HepG2 (cell line): ENCODE data around the gene GOLGA8K.
"Not testable (repeated sequence)": the region's sequence is repeated elsewhere in the genome, so short reads cannot be mapped to it uniquely, and the experiment has no call there.

Source experiments
- GABPA ChIP-seq, 2 experiments: IDR thresholded peaks; 2 replicates each; pipeline ENCODE4 v1.6.1; 2011 to 2016; ENCODE audit warnings: low read depth in 2 of 2, low read length in 1 of 2, missing biosample characterization in 1 of 2, missing genetic modification characterization in 1 of 2
- MXD1 ChIP-seq: sonication (generic); formaldehyde crosslinking; IDR thresholded peaks from 2 replicates; pipeline ENCODE4 v1.4.0; 2020; ENCODE audit warnings: mild to moderate bottlenecking, missing genetic modification reagents
- MXD4 ChIP-seq: IDR thresholded peaks from 2 replicates; pipeline ENCODE4 v1.6.1; 2016; ENCODE audit warnings: mild to moderate bottlenecking, missing biosample characterization, missing genetic modification reagents
- NCOA2 ChIP-seq: sonication (generic); formaldehyde crosslinking; IDR thresholded peaks from 2 replicates; pipeline ENCODE4 v1.8.0; 2022; ENCODE audit warnings: inconsistent platforms
- TF ChIP-seq, protein P1 (sequence below): sonication (generic); formaldehyde crosslinking; IDR thresholded peaks from 2 replicates; pipeline ENCODE4 v1.8.0; 2022; ENCODE audit warnings: mild to moderate bottlenecking, missing genetic modification reagents; ENCODE audit not compliant: insufficient replicate concordance
- TF ChIP-seq, protein P2 (sequence below), 2 experiments: fragments of 450-650 bp in 1 of 2; sonication (generic) in 1 of 2; formaldehyde crosslinking in 1 of 2; IDR thresholded peaks; 2 replicates each; pipeline versions ENCODE4 v1.6.1 to v1.8.0; 2016 to 2022; ENCODE audit warnings: antibody characterized with exemption in 1 of 2, mild to moderate bottlenecking in 1 of 2, missing genetic modification reagents in 1 of 2

- not testable (repeated sequence) for TF ChIP-seq NCOA2 (CRISPR knock-in tag); GABPA (IDR thresholded peaks at IDR 0.05; ENCODE audit: low read depth, low read length); GABPA (CRISPR knock-in tag; IDR thresholded peaks at IDR 0.05; ENCODE audit: low read depth); MXD4 (CRISPR knock-in tag); MXD1 (CRISPR knock-in tag)
- TF ChIP-seq, protein P1, sequence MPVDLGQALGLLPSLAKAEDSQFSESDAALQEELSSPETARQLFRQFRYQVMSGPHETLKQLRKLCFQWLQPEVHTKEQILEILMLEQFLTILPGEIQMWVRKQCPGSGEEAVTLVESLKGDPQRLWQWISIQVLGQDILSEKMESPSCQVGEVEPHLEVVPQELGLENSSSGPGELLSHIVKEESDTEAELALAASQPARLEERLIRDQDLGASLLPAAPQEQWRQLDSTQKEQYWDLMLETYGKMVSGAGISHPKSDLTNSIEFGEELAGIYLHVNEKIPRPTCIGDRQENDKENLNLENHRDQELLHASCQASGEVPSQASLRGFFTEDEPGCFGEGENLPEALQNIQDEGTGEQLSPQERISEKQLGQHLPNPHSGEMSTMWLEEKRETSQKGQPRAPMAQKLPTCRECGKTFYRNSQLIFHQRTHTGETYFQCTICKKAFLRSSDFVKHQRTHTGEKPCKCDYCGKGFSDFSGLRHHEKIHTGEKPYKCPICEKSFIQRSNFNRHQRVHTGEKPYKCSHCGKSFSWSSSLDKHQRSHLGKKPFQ, result not testable (repeated sequence)
- TF ChIP-seq, protein P2, sequence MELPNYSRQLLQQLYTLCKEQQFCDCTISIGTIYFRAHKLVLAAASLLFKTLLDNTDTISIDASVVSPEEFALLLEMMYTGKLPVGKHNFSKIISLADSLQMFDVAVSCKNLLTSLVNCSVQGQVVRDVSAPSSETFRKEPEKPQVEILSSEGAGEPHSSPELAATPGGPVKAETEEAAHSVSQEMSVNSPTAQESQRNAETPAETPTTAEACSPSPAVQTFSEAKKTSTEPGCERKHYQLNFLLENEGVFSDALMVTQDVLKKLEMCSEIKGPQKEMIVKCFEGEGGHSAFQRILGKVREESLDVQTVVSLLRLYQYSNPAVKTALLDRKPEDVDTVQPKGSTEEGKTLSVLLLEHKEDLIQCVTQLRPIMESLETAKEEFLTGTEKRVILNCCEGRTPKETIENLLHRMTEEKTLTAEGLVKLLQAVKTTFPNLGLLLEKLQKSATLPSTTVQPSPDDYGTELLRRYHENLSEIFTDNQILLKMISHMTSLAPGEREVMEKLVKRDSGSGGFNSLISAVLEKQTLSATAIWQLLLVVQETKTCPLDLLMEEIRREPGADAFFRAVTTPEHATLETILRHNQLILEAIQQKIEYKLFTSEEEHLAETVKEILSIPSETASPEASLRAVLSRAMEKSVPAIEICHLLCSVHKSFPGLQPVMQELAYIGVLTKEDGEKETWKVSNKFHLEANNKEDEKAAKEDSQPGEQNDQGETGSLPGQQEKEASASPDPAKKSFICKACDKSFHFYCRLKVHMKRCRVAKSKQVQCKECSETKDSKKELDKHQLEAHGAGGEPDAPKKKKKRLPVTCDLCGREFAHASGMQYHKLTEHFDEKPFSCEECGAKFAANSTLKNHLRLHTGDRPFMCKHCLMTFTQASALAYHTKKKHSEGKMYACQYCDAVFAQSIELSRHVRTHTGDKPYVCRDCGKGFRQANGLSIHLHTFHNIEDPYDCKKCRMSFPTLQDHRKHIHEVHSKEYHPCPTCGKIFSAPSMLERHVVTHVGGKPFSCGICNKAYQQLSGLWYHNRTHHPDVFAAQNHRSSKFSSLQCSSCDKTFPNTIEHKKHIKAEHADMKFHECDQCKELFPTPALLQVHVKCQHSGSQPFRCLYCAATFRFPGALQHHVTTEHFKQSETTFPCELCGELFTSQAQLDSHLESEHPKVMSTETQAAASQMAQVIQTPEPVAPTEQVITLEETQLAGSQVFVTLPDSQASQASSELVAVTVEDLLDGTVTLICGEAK (IDR thresholded peaks at IDR 0.05), result not testable (repeated sequence)
- TF ChIP-seq, protein P2 (CRISPR knock-in tag; IDR thresholded peaks at IDR 0.05), result not testable (repeated sequence)
These were observed at the start of gene GOLGA8K for GRCh38 chr15:32403192-32403591.
